ENCODE data around the gene PCCA.
"Not testable (repeated sequence)": the region's sequence is repeated elsewhere in the genome, so short reads cannot be mapped to it uniquely, and the experiment has no call there.

PCCA gene

GRCh38 chr13:100112186-100112838 is 23.4 kb downstream of the PCCA start:
- Mint-ChIP-seq H3K4me3 (no peak overlapping the region), H3K27ac (no peak overlapping the region), H3K27me3 (no peaks in the 10 kb centered on the region), H3K9me3 (no peaks in the 10 kb centered on the region), H3K36me3 (peaks cover 10% of the 10 kb centered on the region), H3K4me1 (no peaks in the 10 kb centered on the region)

- H3K4me1 Mint-ChIP-seq = no peaks in the 10 kb centered on the region
- H3K27ac Mint-ChIP-seq = no peak overlapping the region
- no peaks in the 10 kb centered on the region for H3K27me3 Mint-ChIP-seq
- peaks cover 24% of the 10 kb centered on the region for H3K36me3 Mint-ChIP-seq
- H3K9me3 Mint-ChIP-seq = peaks cover 5% of the 10 kb centered on the region
- no peak overlapping the region for H3K4me3 Mint-ChIP-seq
These were observed 26.9 kb downstream of the PCCA start for GRCh38 chr13:100115693-100116254.

- Mint-ChIP-seq H3K4me1 (peaks cover 7% of the 10 kb centered on the region), H3K4me3 (no peak overlapping the region), H3K9me3 (peaks cover 5% of the 10 kb centered on the region), H3K27me3 (no peaks in the 10 kb centered on the region), H3K36me3 (peaks cover 32% of the 10 kb centered on the region), H3K27ac (no peak overlapping the region)
These were observed 35.4 kb downstream of the PCCA start for GRCh38 chr13:100124265-100124664.

- H3K4me1 Mint-ChIP-seq = peaks cover 15% of the 10 kb centered on the region
- no peak overlapping the region for H3K4me3 Mint-ChIP-seq
- H3K27ac Mint-ChIP-seq = no peak overlapping the region
- H3K27me3 Mint-ChIP-seq = no peaks in the 10 kb centered on the region
- no peaks in the 10 kb centered on the region for H3K9me3 Mint-ChIP-seq
- peaks cover 23% of the 10 kb centered on the region for H3K36me3 Mint-ChIP-seq
These were observed 37.1 kb downstream of the PCCA start for GRCh38 chr13:100125946-100126345.

GRCh38 chr13:100128373-100128772 is 39.5 kb downstream of the PCCA start:
- H3K4me3 Mint-ChIP-seq = no peak overlapping the region
- no peak overlapping the region for H3K27ac Mint-ChIP-seq
- no peaks in the 10 kb centered on the region for H3K9me3 Mint-ChIP-seq
- no peaks in the 10 kb centered on the region for H3K27me3 Mint-ChIP-seq
- peaks cover 9% of the 10 kb centered on the region for H3K36me3 Mint-ChIP-seq
- peaks cover 15% of the 10 kb centered on the region for H3K4me1 Mint-ChIP-seq

GRCh38 chr13:100128838-100129237 is 39.9 kb downstream of the PCCA start:
- H3K27me3 Mint-ChIP-seq = no peaks in the 10 kb centered on the region
- H3K4me1 Mint-ChIP-seq = peaks cover 15% of the 10 kb centered on the region
- H3K27ac Mint-ChIP-seq = no peak overlapping the region
- peaks cover 4% of the 10 kb centered on the region for H3K36me3 Mint-ChIP-seq
- no peaks in the 10 kb centered on the region for H3K9me3 Mint-ChIP-seq
- H3K4me3 Mint-ChIP-seq = no peak overlapping the region

- Mint-ChIP-seq H3K4me1 (peaks cover 15% of the 10 kb centered on the region), H3K36me3 (peaks cover 9% of the 10 kb centered on the region), H3K27me3 (no peaks in the 10 kb centered on the region), H3K27ac (no peak overlapping the region), H3K4me3 (no peak overlapping the region), H3K9me3 (no peaks in the 10 kb centered on the region)
These were observed 40.7 kb downstream of the PCCA start for GRCh38 chr13:100129605-100130004.

- peaks cover 9% of the 10 kb centered on the region for H3K36me3 Mint-ChIP-seq
- no peaks in the 10 kb centered on the region for H3K27me3 Mint-ChIP-seq
- peaks cover 15% of the 10 kb centered on the region for H3K4me1 Mint-ChIP-seq
- H3K4me3 Mint-ChIP-seq = no peak overlapping the region
- no peaks in the 10 kb centered on the region for H3K9me3 Mint-ChIP-seq
- no peak overlapping the region for H3K27ac Mint-ChIP-seq
These were observed 41.2 kb downstream of the PCCA start for GRCh38 chr13:100130092-100130491.

- Mint-ChIP-seq H3K4me3 (no peak overlapping the region), H3K36me3 (peaks cover 9% of the 10 kb centered on the region), H3K4me1 (peaks cover 15% of the 10 kb centered on the region), H3K9me3 (no peaks in the 10 kb centered on the region), H3K27ac (no peak overlapping the region), H3K27me3 (no peaks in the 10 kb centered on the region)
These were observed 42.1 kb downstream of the PCCA start for GRCh38 chr13:100130930-100131511.

- no peaks in the 10 kb centered on the region for H3K27me3 Mint-ChIP-seq
- H3K4me3 Mint-ChIP-seq = no peak overlapping the region
- H3K4me1 Mint-ChIP-seq = peaks cover 15% of the 10 kb centered on the region
- no peak overlapping the region for H3K27ac Mint-ChIP-seq
- H3K9me3 Mint-ChIP-seq = no peaks in the 10 kb centered on the region
- peaks cover 9% of the 10 kb centered on the region for H3K36me3 Mint-ChIP-seq
These were observed 43.1 kb downstream of the PCCA start for GRCh38 chr13:100131863-100132574.

GRCh38 chr13:100138859-100139491 is 50.1 kb downstream of the PCCA start:
- Mint-ChIP-seq H3K36me3 (peaks cover 28% of the 10 kb centered on the region), H3K4me1 (peaks cover 15% of the 10 kb centered on the region), H3K4me3 (no peak overlapping the region), H3K27me3 (no peaks in the 10 kb centered on the region), H3K9me3 (peaks cover 8% of the 10 kb centered on the region), H3K27ac (no peak overlapping the region)

GRCh38 chr13:100139817-100140216 is 50.9 kb downstream of the PCCA start:
- Mint-ChIP-seq H3K4me1 (peaks cover 15% of the 10 kb centered on the region), H3K9me3 (peaks cover 8% of the 10 kb centered on the region), H3K4me3 (no peak overlapping the region), H3K27me3 (no peaks in the 10 kb centered on the region), H3K36me3 (peaks cover 27% of the 10 kb centered on the region), H3K27ac (no peak overlapping the region)

GRCh38 chr13:100140441-100140840 is 51.5 kb downstream of the PCCA start:
- no peak overlapping the region for H3K27ac Mint-ChIP-seq
- H3K4me1 Mint-ChIP-seq = peaks cover 15% of the 10 kb centered on the region
- peaks cover 30% of the 10 kb centered on the region for H3K36me3 Mint-ChIP-seq
- no peaks in the 10 kb centered on the region for H3K27me3 Mint-ChIP-seq
- peaks cover 8% of the 10 kb centered on the region for H3K9me3 Mint-ChIP-seq
- H3K4me3 Mint-ChIP-seq = no peak overlapping the region

- not testable (repeated sequence) for H3K27ac Mint-ChIP-seq, H3K4me3 Mint-ChIP-seq, H3K9me3 Mint-ChIP-seq, H3K27me3 Mint-ChIP-seq
- peaks cover 15% of the 10 kb centered on the region for H3K4me1 Mint-ChIP-seq
- H3K36me3 Mint-ChIP-seq = peaks cover 30% of the 10 kb centered on the region
These were observed 52.6 kb downstream of the PCCA start for GRCh38 chr13:100141461-100141961.

- Mint-ChIP-seq H3K36me3 (peaks cover 20% of the 10 kb centered on the region), H3K27me3 (no peaks in the 10 kb centered on the region), H3K27ac (no peak overlapping the region), H3K4me1 (no peaks in the 10 kb centered on the region), H3K9me3 (no peaks in the 10 kb centered on the region), H3K4me3 (no peak overlapping the region)
These were observed 57.6 kb downstream of the PCCA start for GRCh38 chr13:100146534-100146933.

Data from activated naive CD4-positive, alpha-beta T cell treated with anti-CD3 and anti-CD28 coated beads, Interleukin-2, amount 50 U/mL, for 24 hours (primary cell).